CD4-positive, alpha-beta T cell treated with Interleukin-4 for 4 hours (primary cell): Measurements from ENCODE around the gene ARHGAP27.

ENCODE experiments used
- DNase-seq: peaks from one replicate; pipeline ENCODE4 v3.0.0-alpha.2; 2020

ARHGAP27 gene

DNA sequence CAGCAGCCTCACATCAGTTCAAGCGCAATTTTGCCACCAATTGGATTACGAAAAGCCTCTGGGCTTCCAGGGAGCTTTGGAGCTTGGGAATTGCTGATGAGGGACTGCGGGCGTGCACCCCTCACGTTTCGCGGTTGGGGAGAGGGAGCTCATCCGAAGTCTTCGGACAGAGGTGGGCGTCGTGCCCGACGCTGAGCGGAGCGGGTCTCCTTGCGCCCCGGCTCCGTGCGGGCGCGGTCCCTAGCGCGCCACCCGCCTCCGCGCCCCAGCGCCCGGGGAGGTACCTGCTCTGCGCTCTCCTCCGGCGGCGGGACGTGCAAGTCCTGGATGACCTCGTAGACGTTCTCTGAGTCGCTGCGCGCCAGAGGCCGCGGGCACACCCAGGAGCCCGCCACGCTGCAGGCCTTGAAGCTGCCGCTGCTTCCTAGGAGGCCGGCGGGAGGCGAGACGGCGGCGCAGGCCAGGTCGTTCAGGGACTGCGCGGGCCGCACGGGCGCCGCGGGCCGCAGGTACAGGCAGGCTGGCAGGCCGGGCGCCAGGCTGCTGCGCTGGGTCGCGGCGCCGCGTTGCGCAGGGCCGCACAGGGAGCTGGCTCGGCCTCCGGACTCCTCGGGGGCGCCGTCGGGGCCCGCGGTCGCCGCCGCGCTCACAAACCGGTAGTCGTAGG lies 3.2 kb downstream of the ARHGAP27 start:
- no peak for DNase-seq

DNA sequence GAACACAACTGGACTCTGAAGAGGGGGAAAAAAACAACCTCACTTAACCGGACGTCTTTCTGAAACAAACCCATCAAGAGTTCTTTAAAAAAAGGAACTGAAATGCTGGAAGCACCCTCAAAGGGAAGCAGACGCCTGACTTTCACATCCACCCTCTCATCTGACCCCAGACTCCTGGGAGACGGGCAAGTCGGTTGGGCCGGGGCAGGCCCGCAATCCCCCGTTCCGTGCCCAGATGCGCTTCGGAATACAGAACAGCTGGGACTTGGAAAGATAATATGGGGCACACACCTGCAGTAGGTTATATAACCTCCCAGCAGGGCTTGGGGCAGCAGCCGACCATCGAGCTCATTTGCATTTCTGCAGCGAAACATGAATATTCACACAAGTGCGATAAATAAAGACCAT lies 3.7 kb downstream of the ARHGAP27 start:
- DNase-seq, result no peak

DNA sequence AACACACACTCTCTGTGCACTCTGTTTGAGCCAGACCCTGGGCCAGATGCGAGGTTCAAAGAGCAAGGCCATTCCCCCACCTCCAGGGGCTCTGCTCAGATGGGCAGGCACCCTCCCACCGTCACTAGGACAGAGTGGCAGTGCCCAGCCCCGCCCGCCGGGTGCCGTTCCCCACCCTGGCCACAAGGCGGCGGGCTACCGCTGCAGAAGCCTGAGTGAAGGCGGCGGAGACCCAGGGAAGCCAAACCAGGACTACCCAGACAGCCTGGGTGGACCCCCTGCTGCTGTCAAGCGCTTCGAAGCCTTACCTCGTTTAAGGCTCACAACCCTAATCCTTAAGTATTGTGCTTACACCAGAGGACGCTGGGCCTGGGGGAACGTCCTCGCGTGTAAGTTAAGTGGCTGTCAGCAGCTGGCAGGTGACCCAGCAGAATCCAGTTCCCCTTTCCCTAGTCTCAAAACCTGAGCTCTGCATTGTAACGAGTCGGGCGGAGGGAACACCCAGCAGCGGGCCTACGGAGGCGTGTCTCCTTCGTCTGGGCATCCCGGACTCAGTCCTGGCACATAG lies 4.5 kb downstream of the ARHGAP27 start:
- peak; percentile 68 for DNase-seq

- DNase-seq, result no peak
Measured at GRCh38 chr17:45427181-45427835, 5.4 kb downstream of the ARHGAP27 start.

GRCh38 chr17:45426561-45426960 lies 6.1 kb downstream of the ARHGAP27 start:
- DNase-seq, result no peak

DNA sequence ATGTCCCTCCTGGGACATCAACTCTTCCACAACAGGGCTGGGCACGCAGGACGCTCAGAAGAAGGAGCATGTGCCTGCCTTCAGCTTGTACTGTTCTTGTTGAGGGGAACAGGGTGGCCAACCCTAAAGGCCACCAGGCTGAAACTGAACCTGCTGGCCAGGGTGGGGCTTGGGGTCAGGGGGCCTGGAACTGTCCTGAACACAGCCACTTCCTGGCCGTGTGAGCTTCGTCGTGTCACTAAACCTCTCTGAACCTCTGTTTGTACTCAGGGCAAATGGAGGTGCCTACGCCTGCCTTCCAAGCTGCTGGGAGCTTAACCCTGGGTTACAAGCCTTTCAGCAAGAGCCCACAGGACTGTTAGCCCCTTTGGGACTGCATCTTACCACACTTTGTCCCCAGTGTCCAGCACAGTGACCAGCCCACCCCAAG lies 6.7 kb downstream of the ARHGAP27 start:
- no peak for DNase-seq

DNA sequence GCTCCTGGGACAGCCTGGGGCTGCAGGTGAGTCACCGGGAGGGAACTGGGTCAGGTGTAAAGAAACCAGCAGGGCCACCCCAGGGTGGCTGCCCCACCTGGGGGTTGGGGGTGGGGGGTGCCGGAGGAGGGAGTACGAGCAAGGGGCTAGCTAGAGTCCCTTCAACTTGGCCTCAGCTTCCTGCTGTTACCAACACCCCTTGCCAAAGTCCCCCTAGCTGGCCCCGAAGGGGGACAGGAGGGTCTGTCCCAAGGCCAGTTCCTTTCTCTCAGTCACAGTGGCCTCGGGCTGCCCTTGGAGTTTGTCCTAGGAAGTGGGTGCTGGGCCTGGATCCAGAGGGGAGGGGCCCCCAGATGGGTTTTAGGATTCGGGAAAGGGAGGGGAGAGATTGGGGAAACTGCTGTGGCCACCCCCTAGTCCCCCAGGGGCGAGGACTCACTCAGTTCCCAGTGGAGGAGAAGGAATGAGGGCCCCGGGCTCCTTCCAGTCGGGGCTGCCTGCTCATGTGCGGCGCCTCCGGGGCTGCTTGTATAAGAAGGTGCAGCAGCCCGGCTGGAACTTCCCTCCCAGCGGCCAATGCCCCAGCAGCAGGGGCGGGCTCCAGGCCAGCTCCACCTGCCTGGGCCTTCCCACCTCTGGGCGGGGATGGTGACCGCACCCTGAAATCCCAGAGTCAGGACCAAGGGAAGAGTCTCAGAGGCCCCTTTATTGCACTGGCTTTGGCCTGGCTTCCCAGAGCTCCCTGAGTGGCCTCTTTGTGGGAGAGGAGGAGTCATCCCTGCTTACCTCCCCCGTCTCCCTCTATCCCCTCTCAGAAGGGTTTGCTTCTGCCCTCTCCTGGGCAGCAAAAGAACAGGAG lies 7.3 kb downstream of the ARHGAP27 start:
- DNase-seq, result no peak

- DNase-seq, result no peak
Measured at GRCh38 chr17:45424769-45425124, 7.9 kb downstream of the ARHGAP27 start.

- DNase-seq, result no peak
Measured at GRCh38 chr17:45423975-45424335, 8.7 kb downstream of the ARHGAP27 start.

DNA sequence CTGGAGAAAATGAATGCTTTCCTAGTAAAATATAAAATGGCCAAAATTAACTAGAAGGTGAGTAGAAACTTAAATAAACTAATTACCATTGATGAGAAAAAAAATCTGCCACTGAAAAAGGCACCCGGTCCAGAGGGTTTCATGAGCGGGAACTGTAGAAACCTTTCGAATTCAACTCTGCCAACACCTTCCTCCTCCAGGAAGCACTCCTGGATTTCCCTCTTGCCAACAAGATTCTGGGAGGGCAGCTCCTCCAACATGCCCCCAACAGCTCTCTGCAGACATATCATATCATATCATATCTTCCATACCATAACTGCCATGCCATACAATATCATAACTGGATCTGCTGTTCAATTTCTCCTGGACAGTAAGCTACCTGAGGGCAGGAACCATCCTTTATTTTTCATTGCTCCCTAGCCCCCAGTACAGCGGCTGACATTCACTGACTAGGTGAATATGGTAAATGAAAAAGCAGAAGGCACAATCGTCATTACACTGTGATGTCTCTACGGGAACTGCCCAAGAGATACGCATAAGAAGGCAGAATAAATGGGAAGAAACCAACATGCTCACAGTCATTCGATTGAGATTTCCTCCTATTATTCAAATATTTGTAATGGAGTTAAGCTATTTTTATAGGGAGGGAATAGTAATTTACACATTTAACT lies 9.2 kb downstream of the ARHGAP27 start:
- DNase-seq, result no peak

DNA sequence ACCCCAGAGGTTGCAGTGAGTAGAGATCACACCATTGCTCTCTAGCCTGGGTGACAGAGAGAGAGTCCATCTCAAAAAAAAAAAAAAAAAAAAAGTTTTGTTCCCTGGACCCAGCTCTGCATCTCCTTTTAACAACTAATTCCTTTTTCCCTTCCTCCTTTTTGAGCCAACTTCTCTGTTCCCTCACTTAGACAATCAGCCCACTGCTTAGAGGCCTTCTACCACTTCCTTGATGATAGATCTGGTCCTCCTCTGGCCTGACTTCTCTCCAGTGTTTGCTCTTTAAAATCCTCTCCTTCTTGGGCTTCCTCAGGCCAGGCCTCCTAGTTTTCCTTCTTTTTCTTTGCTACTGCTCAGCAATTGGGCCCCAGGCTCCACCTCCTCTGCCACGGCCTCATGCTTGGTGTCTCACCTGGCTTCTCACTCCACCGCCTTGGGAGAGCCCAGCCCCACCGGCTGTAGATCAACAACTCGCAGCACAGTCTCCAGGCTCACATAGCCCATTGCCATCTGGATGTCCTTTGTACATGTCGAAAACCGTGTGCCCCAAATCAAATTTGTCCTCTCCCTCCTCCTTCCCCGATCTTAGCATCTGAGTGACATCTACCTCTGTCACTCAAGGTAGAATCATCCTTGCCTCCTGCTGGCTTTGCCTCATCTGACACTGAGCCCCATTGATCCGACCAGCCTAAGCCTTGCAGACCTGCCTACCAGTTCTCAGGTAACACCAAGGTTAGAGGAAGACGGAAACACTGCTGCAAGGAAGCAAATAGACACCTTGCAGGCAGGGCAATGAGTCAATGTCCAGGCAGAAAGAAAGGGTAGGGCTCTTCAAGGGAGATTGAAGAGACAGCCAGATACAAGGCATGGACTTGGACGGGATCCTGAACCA lies 17.4 kb downstream of the ARHGAP27 start:
- no peak for DNase-seq

DNA sequence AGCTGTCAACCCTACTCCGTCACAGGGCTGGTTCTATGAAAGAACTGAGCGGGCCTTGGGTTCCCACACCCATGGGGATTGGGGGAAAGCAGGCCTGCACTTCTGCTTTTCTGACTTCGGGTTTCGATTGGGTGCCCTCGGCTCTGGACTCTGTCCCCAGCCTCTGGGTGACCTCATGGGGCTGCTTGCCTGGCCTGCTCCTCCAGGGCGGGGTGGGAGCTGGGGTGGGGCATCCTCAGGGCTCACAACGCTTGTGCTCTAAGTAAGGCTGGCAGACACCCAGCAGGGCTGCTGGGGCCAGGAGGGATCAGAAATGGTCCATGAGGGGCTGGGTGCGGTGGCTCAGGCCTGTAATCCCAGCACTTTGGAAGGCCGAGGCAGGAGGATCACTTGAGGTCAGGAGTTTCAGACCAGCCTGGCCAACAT lies 19.2 kb downstream of the ARHGAP27 start:
- DNase-seq, result no peak

- DNase-seq, result no peak
Measured at GRCh38 chr17:45411348-45412105, 21.1 kb downstream of the ARHGAP27 start.

DNA sequence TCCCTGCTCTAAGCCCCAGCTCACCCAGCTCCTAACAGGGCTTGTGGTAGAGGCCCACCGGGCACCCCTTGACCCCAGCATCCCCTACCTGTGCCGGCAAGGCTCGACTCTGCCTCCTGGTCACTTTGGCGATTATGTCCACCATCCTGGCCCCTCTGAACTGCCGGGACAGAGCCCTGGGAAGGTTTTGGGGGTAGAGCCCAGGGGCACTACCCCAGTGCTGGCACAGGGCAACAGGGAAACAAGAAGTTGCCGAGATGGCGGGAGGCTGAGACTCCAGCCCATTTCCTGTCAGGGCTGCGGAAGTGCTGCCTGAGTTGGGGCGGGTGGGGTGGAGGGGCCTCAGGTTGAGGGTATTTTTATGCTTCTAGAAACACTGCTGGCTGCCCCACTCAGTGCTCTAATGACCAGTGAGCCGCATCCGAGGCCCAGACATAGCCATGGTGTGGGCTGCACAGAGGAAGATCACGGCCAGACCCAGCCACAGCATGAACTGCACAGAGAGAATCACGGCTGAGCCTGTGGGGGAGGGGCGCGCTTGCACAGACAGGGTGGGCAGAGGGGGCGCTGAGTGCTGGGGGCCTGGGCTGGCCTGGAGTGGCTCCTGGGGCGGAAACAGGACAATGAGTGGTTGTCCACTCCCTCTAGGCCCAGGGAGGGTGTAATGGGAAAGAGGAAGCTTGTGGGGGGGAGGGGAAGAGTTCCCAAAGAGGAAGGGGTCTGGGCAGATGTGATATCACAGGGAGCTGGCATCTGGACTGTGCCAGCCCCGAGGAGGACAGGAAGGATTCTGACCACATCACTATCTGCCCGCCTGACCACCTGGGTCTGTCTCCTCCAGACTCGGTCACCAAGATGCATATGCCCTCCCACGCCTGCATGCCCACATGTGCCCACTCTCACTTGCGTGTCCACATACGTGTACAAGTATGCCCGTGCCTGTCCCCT lies 22.3 kb downstream of the ARHGAP27 start:
- DNase-seq, result peak; percentile 57

GRCh38 chr17:45409659-45410076 lies 23.0 kb downstream of the ARHGAP27 start:
- no peak for DNase-seq

- no peak for DNase-seq
Measured at GRCh38 chr17:45408611-45409421, 23.9 kb downstream of the ARHGAP27 start.

- no peak for DNase-seq
Measured at GRCh38 chr17:45406107-45406506, 26.6 kb downstream of the ARHGAP27 start.

GRCh38 chr17:45405250-45406086 lies 27.2 kb downstream of the ARHGAP27 start:
- DNase-seq, result no peak
